HepG2 (cell line): ENCODE data around the gene ATPAF2. TPM values are rescaled to one million over a fixed set of nuclear protein-coding genes. Genes with fewer than 3 reads are reported as not detected.

Experiments
- BHLHE40 ChIP-seq: IDR thresholded peaks from 2 replicates; pipeline ENCODE4 v1.6.1; 2011; ENCODE audit warnings: low read length, improper control_type of control experiment
- BORCS8-MEF2B ChIP-seq: sonication (generic); formaldehyde crosslinking; IDR thresholded peaks from 2 replicates; pipeline ENCODE4 v1.8.0; 2022; ENCODE audit warnings: mild to moderate bottlenecking, missing genetic modification reagents
- CCAR2 ChIP-seq: fragments of 200-400 bp; formaldehyde crosslinking; optimal IDR thresholded peaks from 2 replicates; pipeline ENCODE3; 2018; ENCODE audit warnings: low read depth, mild to moderate bottlenecking, low read length, moderate library complexity
- FLYWCH1 ChIP-seq: sonication (generic); formaldehyde crosslinking; IDR thresholded peaks from 2 replicates; pipeline ENCODE4 v1.8.1; 2023; ENCODE audit warnings: mild to moderate bottlenecking, missing genetic modification reagents
- FOXM1 ChIP-seq: sonication (generic); formaldehyde crosslinking; IDR thresholded peaks from 2 replicates; pipeline ENCODE4 v1.5.0; 2020; ENCODE audit warnings: missing genetic modification reagents
- KDM5A ChIP-seq: fragments of 200-600 bp; sonication (generic); IDR thresholded peaks from 2 replicates; pipeline ENCODE4 v1.7.0; 2018; ENCODE audit warnings: antibody characterized with exemption, mild to moderate bottlenecking, low read length, borderline replicate concordance
- MYNN ChIP-seq: sonication (generic); formaldehyde crosslinking; IDR thresholded peaks from 2 replicates; pipeline ENCODE4 v1.4.0; 2020; ENCODE audit warnings: mild to moderate bottlenecking, low read depth, missing genetic modification reagents
- NRL ChIP-seq: sonication (generic); formaldehyde crosslinking; IDR thresholded peaks from 2 replicates; pipeline ENCODE4 v1.5.0; 2020; ENCODE audit warnings: missing genetic modification reagents, mild to moderate bottlenecking, moderate library complexity, borderline replicate concordance
- PAX8 ChIP-seq: sonication (generic); formaldehyde crosslinking; IDR thresholded peaks from 2 replicates; pipeline ENCODE4 v1.8.0; 2022; ENCODE audit warnings: mild to moderate bottlenecking, missing genetic modification reagents, borderline replicate concordance
- PRDM15 ChIP-seq: sonication (generic); formaldehyde crosslinking; IDR thresholded peaks from 2 replicates; pipeline ENCODE4 v1.4.0; 2020; ENCODE audit warnings: missing genetic modification reagents
- STAT5B ChIP-seq: sonication (generic); formaldehyde crosslinking; IDR thresholded peaks from 2 replicates; pipeline ENCODE4 v1.4.0; 2020; ENCODE audit warnings: missing genetic modification reagents
- TRAFD1 ChIP-seq: sonication (generic); formaldehyde crosslinking; IDR thresholded peaks from 2 replicates; pipeline ENCODE4 v1.5.1; 2020; ENCODE audit warnings: missing genetic modification reagents, mild to moderate bottlenecking, borderline replicate concordance
- WIZ ChIP-seq: sonication (generic); formaldehyde crosslinking; IDR thresholded peaks from 2 replicates; pipeline ENCODE4 v1.5.1; 2020; ENCODE audit warnings: mild to moderate bottlenecking, missing genetic modification reagents
- ZNF12 ChIP-seq: sonication (generic); formaldehyde crosslinking; IDR thresholded peaks from 2 replicates; pipeline ENCODE4 v1.5.0; 2020; ENCODE audit warnings: missing genetic modification reagents
- ZNF333 ChIP-seq: sonication (generic); formaldehyde crosslinking; IDR thresholded peaks from 2 replicates; pipeline ENCODE4 v1.4.0; 2020; ENCODE audit warnings: mild to moderate bottlenecking, missing genetic modification reagents, borderline replicate concordance
- ZNF572 ChIP-seq: sonication (generic); formaldehyde crosslinking; IDR thresholded peaks from 2 replicates; pipeline ENCODE4 v1.5.1; 2020; ENCODE audit warnings: mild to moderate bottlenecking, missing genetic modification reagents
- ZNF724P ChIP-seq: sonication (generic); formaldehyde crosslinking; IDR thresholded peaks from 2 replicates; pipeline ENCODE4 v1.8.0; 2022; ENCODE audit warnings: missing genetic modification reagents, borderline replicate concordance
- ZNF749 ChIP-seq: sonication (generic); formaldehyde crosslinking; IDR thresholded peaks from 2 replicates; pipeline ENCODE4 v1.8.0; 2022; ENCODE audit warnings: mild to moderate bottlenecking, missing genetic modification reagents, moderate library complexity, borderline replicate concordance
- ZNF766 ChIP-seq: sonication (generic); formaldehyde crosslinking; IDR thresholded peaks from 2 replicates; pipeline ENCODE4 v1.5.0; 2020; ENCODE audit warnings: missing genetic modification reagents, borderline replicate concordance
- ZZZ3 ChIP-seq: sonication (generic); formaldehyde crosslinking; IDR thresholded peaks from 2 replicates; pipeline ENCODE4 v1.4.0; 2020; ENCODE audit warnings: missing genetic modification reagents, mild to moderate bottlenecking, borderline replicate concordance
- polyA plus RNA-seq, 8 experiments: library from polyadenylated mRNA; depleted of rRNA in 3 of 8; stranded (reverse) in 7 of 8; unstranded in 1 of 8; fragments of >200 nt; fragmentation: Illumina TruSeq in 4 of 8; extraction: Trizol in 4 of 8; gene quantifications; 2 replicates each; pipeline versions ENCODE4 v1.2.1 to v1.2.3, GENCODE V29; 2011 to 2016; ENCODE audit warnings: low read depth in 4 of 8, missing spikeins in 1 of 8, mixed read lengths in 1 of 8; ENCODE audit not compliant: insufficient read depth in 1 of 8
- total RNA-seq, 5 experiments: library from RNA; depleted of rRNA; stranded (reverse); fragments of >200 nt; fragmentation: Illumina TruSeq; extraction: Trizol; gene quantifications; 2 replicates each; pipeline ENCODE4 v1.2.3, GENCODE V29; 2016; ENCODE audit warnings: low read depth in 1 of 5

The ATPAF2 gene
- total and polyA plus RNA-seq, 2 of the 13 experiments (the other 11 are each of a cell fraction or from before 2014, with no cell fraction given): 15.0 to 16.5 TPM

- TF ChIP-seq FOXM1: no peak
- peak; percentile 92 for TF ChIP-seq KDM5A
- TF ChIP-seq PAX8 (CRISPR knock-in tag): peak; percentile 42; the same call in 1 of the 2 replicates
- 0 out of 2 replicates have a peak, but pooled peaks have one; percentile 28 for TF ChIP-seq ZNF572
- peak; percentile 97 for TF ChIP-seq CCAR2
- peak; percentile 82 for TF ChIP-seq WIZ
- peak; percentile 72; the same call in 1 of the 2 replicates for TF ChIP-seq ZNF12 (CRISPR knock-in tag)
- TF ChIP-seq ZNF766: peak; percentile 42; the same call in 1 of the 2 replicates
- TF ChIP-seq NRL (CRISPR knock-in tag): peak; percentile 86
- 0 out of 2 replicates have a peak, but pooled peaks have one; percentile 58 for TF ChIP-seq STAT5B (CRISPR knock-in tag)
- peak; percentile 39; the same call in 1 of the 2 replicates for TF ChIP-seq ZNF749 (CRISPR knock-in tag)
- TF ChIP-seq FLYWCH1 (CRISPR knock-in tag): no peak
- no peak; the same call in 1 of the 2 replicates for TF ChIP-seq MYNN
- 0 out of 2 replicates have a peak, but pooled peaks have one; percentile 20 for TF ChIP-seq ZNF724P (CRISPR knock-in tag)
- TF ChIP-seq ZNF333 (CRISPR knock-in tag): no peak
- TF ChIP-seq BORCS8-MEF2B: peak; percentile 61; the same call in 1 of the 2 replicates
- TF ChIP-seq TRAFD1: 0 out of 2 replicates have a peak, but pooled peaks have one; percentile 32
- peak; percentile 88 for TF ChIP-seq ZZZ3 (CRISPR knock-in tag)
- TF ChIP-seq BHLHE40: no peak
- TF ChIP-seq PRDM15: no peak; the same call in 1 of the 2 replicates
These were observed 48.9 kb upstream of the ATPAF2 start, which contains the start of gene DRG2 (continued) for GRCh38 chr17:18087610-18088491.
